ENCODE measurements around the gene ST14.

The ST14 gene

GRCh38 chr11:130194241-130195023 lies 34.9 kb downstream of the ST14 start:
- FAIRE-seq (no peak), DNase-seq (ENCODE audit: insufficient read length) (no peak)
- TF ChIP-seq POLR2AphosphoS5 (IDR thresholded peaks at IDR 0.05; ENCODE audit: low read depth, low read length): no peak
- no peak for TF ChIP-seq TAF1 (IDR thresholded peaks at IDR 0.05; ENCODE audit: borderline replicate concordance, low read depth, low read length)
- no peak for TF ChIP-seq POLR2A (IDR thresholded peaks at IDR 0.05; ENCODE audit: low read depth, low read length)

GRCh38 chr11:130197386-130198035 lies 37.9 kb downstream of the ST14 start:
- TF ChIP-seq POLR2A (IDR thresholded peaks at IDR 0.05; ENCODE audit: low read depth, low read length) (no peak), TAF1 (IDR thresholded peaks at IDR 0.05; ENCODE audit: borderline replicate concordance, low read depth, low read length) (no peak), POLR2AphosphoS5 (IDR thresholded peaks at IDR 0.05; ENCODE audit: low read depth, low read length) (no peak)
- FAIRE-seq: no peak
- no peak for DNase-seq (ENCODE audit: insufficient read length)

- no peak for TF ChIP-seq TAF1 (IDR thresholded peaks at IDR 0.05; ENCODE audit: borderline replicate concordance, low read depth, low read length)
- TF ChIP-seq POLR2A (IDR thresholded peaks at IDR 0.05; ENCODE audit: low read depth, low read length): no peak
- no peak for TF ChIP-seq POLR2AphosphoS5 (IDR thresholded peaks at IDR 0.05; ENCODE audit: low read depth, low read length)
- DNase-seq (ENCODE audit: insufficient read length): no peak
These were observed 38.7 kb downstream of the ST14 start for GRCh38 chr11:130198292-130198691.

DNA sequence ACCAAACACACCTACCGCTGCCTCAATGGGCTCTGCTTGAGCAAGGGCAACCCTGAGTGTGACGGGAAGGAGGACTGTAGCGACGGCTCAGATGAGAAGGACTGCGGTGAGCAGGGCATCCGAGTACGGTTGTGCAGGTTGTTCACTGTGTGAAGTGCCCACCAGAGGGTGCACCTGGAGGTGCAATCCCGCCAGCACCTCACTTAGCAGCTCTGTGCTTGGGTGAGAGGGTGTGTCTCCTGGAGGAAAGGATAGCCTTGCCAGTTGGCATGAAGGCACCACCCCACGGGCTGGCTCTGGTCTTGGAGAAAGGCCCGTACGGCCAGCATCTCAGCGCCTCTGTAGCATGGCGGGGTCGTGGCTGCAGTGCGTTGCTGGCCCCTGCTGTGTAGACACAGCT lies 39.4 kb downstream of the ST14 start:
- no peak for FAIRE-seq
- no peak for DNase-seq (ENCODE audit: insufficient read length)
- no peak for TF ChIP-seq TAF1 (IDR thresholded peaks at IDR 0.05; ENCODE audit: borderline replicate concordance, low read depth, low read length)
- no peak for TF ChIP-seq POLR2A (IDR thresholded peaks at IDR 0.05; ENCODE audit: low read depth, low read length)
- no peak for TF ChIP-seq POLR2AphosphoS5 (IDR thresholded peaks at IDR 0.05; ENCODE audit: low read depth, low read length)

More at GRCh38 chr11:130198292-130198691, 38.7 kb downstream of the ST14 start:
- FAIRE-seq: no peak

GRCh38 chr11:130199792-130200191 lies 40.2 kb downstream of the ST14 start:
- DNase-seq (ENCODE audit: insufficient read length) (no peak), FAIRE-seq (no peak)
- TF ChIP-seq POLR2AphosphoS5 (IDR thresholded peaks at IDR 0.05; ENCODE audit: low read depth, low read length) (no peak), TAF1 (IDR thresholded peaks at IDR 0.05; ENCODE audit: borderline replicate concordance, low read depth, low read length) (no peak), POLR2A (IDR thresholded peaks at IDR 0.05; ENCODE audit: low read depth, low read length) (no peak)

DNA sequence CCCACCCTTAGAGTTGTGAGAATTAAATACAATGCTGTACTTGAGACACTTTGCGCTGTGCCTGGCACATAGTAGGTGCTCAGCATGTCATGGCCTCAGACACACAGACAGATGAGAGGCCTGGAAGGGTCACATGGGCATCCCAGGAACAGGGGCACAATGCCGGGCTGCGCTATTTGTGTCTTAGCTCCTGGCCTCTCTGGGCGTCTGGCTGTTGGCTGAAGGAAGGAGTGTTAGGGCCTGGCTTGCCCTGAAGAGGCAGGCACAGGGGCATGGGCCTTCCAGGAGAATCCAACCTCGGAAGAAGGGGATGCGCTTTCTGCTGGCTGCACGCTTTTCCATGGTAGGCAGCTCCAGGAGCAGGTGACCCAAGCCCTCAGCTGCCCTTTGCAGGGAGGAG lies 41.4 kb downstream of the ST14 start:
- no peak for FAIRE-seq
- no peak for DNase-seq (ENCODE audit: insufficient read length)
- TF ChIP-seq POLR2AphosphoS5 (IDR thresholded peaks at IDR 0.05; ENCODE audit: low read depth, low read length): no peak
- TF ChIP-seq POLR2A (IDR thresholded peaks at IDR 0.05; ENCODE audit: low read depth, low read length): no peak
- no peak for TF ChIP-seq TAF1 (IDR thresholded peaks at IDR 0.05; ENCODE audit: borderline replicate concordance, low read depth, low read length)

DNA sequence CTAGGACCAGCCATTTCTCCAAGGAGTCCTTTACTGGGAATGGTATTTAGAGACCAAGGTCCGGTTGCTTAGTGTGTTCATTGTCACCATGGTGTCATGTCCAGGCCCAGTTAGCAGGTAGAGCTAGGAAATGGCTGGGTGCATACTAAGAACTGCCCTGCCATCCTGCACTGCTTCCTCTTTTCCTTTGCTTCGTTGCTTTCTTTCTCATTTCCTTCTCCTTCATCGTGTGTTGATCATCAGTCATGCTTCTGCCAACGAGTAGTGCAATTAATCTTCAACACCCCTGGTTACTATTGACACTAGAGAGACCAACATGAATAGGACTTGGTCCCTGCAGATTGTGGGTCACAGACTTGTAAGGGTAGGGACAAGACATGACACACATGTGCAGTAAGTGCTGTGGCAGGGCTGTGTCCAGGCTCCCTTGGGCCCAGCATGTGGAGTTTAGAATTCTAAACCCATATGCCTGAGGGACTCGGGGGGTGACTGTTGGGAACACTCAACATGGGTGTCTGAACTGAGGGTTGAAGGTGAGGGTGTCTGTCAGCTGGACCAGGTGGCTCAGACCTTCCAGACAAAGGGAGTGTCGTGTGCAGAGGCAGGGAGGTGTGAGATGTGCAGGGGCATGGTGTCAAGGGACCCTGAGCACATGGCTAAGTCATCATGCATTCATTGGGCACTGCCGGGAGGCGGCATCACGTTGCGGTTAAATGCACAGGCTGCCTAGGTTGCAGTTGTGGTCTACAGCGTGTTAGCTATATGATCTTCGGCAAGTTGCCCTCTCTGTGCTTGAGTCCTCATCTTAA lies 42.6 kb downstream of the ST14 start:
- FAIRE-seq (no peak), DNase-seq (ENCODE audit: insufficient read length) (no peak)

GRCh38 chr11:130202818-130203689 lies 43.5 kb downstream of the ST14 start:
- no peak for TF ChIP-seq POLR2A (IDR thresholded peaks at IDR 0.05; ENCODE audit: low read depth, low read length)
- TF ChIP-seq POLR2AphosphoS5 (IDR thresholded peaks at IDR 0.05; ENCODE audit: low read depth, low read length): no peak
- TF ChIP-seq TAF1 (IDR thresholded peaks at IDR 0.05; ENCODE audit: borderline replicate concordance, low read depth, low read length): no peak
- no peak for FAIRE-seq

More for the DNA sequence above, 42.6 kb downstream of the ST14 start:
- TF ChIP-seq POLR2A (IDR thresholded peaks at IDR 0.05; ENCODE audit: low read depth, low read length) (no peak), TAF1 (IDR thresholded peaks at IDR 0.05; ENCODE audit: borderline replicate concordance, low read depth, low read length) (no peak), POLR2AphosphoS5 (IDR thresholded peaks at IDR 0.05; ENCODE audit: low read depth, low read length) (no peak)

GRCh38 chr11:130203766-130204702 lies 44.5 kb downstream of the ST14 start:
- FAIRE-seq (no peak), DNase-seq (ENCODE audit: insufficient read length) (no peak)
- TF ChIP-seq POLR2A (IDR thresholded peaks at IDR 0.05; ENCODE audit: low read depth, low read length) (no peak), TAF1 (IDR thresholded peaks at IDR 0.05; ENCODE audit: borderline replicate concordance, low read depth, low read length) (no peak), POLR2AphosphoS5 (IDR thresholded peaks at IDR 0.05; ENCODE audit: low read depth, low read length) (no peak)

More at GRCh38 chr11:130202818-130203689, 43.5 kb downstream of the ST14 start:
- no peak for DNase-seq (ENCODE audit: insufficient read length)

DNA sequence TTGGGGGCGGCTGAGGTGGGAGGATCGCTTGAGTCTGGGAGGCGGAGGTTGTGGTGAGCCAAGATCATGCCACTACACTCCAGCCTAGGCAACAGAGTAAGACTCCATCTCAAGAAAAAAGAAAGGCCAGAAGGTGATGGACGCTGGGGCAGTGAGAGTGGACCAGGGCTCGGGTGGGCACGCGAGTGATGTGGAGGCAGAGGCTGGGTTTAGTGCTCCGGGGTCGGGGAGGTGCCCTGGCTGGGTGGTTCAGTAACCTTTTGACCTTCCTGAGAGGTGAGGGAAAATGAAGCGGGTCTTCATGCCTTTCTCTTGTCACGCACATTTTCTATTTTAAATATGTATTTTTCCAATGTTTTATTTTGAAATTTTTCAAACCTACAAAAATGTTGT lies 45.1 kb downstream of the ST14 start:
- no peak for TF ChIP-seq TAF1 (IDR thresholded peaks at IDR 0.05; ENCODE audit: borderline replicate concordance, low read depth, low read length)
- TF ChIP-seq POLR2AphosphoS5 (IDR thresholded peaks at IDR 0.05; ENCODE audit: low read depth, low read length): no peak
- no peak for DNase-seq (ENCODE audit: insufficient read length)
- no peak for FAIRE-seq
